ENCODE data around the gene ADORA2A. TPM values are rescaled to one million over a fixed set of nuclear protein-coding genes. Genes with fewer than 3 reads are reported as not detected.

Gene ADORA2A
- total and polyA plus RNA-seq, 8 donors: 0.58 to 7.1 (median 1.6) TPM; not detected in 1

- no peaks in the 10 kb centered on the region for H3K9me3 ChIP-seq
- WGBS, 5 donors: 90 to 97% (median 93%) methylated on average over 2 of the region's 2 CpGs
- no peak for DNase-seq
- H3K27me3 ChIP-seq: no peaks in the 10 kb centered on the region
- H3K4me3 ChIP-seq: no peak overlapping the region
- H3K4me1 ChIP-seq: no peaks in the 10 kb centered on the region
- peaks cover 12 to 37% (median 26%) of the 10 kb centered on the region in 4 donors for H3K36me3 ChIP-seq
- H3K27ac ChIP-seq: no peak overlapping the region
- no peak for TF ChIP-seq POLR2AphosphoS5 (IDR thresholded peaks at IDR 0.05)
- TF ChIP-seq CTCF (IDR thresholded peaks at IDR 0.05): no peak
- no peak for TF ChIP-seq POLR2A (IDR thresholded peaks at IDR 0.05)
- TF ChIP-seq EP300 (IDR thresholded peaks at IDR 0.05): no peak
- intact Hi-C loops (cut with DNase I; ENCODE audit: low total_unique reads): no loop called here
These were observed 44.3 kb upstream of the ADORA2A start for GRCh38 chr22:24383061-24383460.

GRCh38 chr22:24384131-24384530, 43.3 kb upstream of the ADORA2A start:
- intact Hi-C loops (cut with DNase I; ENCODE audit: low total_unique reads): no loop called here
- no peak overlapping the region for H3K27ac ChIP-seq
- no peak for DNase-seq
- H3K9me3 ChIP-seq: no peaks in the 10 kb centered on the region
- 65 to 95% (median 84%) methylated on average over 1 of the region's 1 CpG for WGBS, 5 donors
- peaks cover 0 to under 1% (median 0%) of the 10 kb centered on the region in 4 donors for H3K4me1 ChIP-seq
- H3K27me3 ChIP-seq: no peaks in the 10 kb centered on the region
- peaks cover 8 to 26% (median 18%) of the 10 kb centered on the region in 4 donors for H3K36me3 ChIP-seq
- no peak overlapping the region for H3K4me3 ChIP-seq
- TF ChIP-seq POLR2AphosphoS5 (IDR thresholded peaks at IDR 0.05): no peak
- TF ChIP-seq CTCF (IDR thresholded peaks at IDR 0.05): no peak
- no peak for TF ChIP-seq POLR2A (IDR thresholded peaks at IDR 0.05)
- no peak for TF ChIP-seq EP300 (IDR thresholded peaks at IDR 0.05)

GRCh38 chr22:24386937-24387471, 40.4 kb upstream of the ADORA2A start:
- H3K27me3 ChIP-seq: no peaks in the 10 kb centered on the region
- TF ChIP-seq POLR2A (IDR thresholded peaks at IDR 0.05) (no peak), POLR2AphosphoS5 (IDR thresholded peaks at IDR 0.05) (no peak), EP300 (IDR thresholded peaks at IDR 0.05) (no peak), CTCF (IDR thresholded peaks at IDR 0.05) (no peak)
- no peak overlapping the region for H3K27ac ChIP-seq
- WGBS, 5 donors: 69 to 83% (median 75%) methylated on average over 2 of the region's 2 CpGs
- no peak for DNase-seq
- H3K4me1 ChIP-seq: peaks cover 4 to 27% (median 16%) of the 10 kb centered on the region in 4 donors
- no peaks in the 10 kb centered on the region for H3K9me3 ChIP-seq
- no peak overlapping the region for H3K4me3 ChIP-seq
- H3K36me3 ChIP-seq: peaks cover 0 to 9% (median 0%) of the 10 kb centered on the region in 4 donors
- intact Hi-C loops (cut with DNase I; ENCODE audit: low total_unique reads): no loop called here

- H3K4me3 ChIP-seq: no peak overlapping the region
- H3K36me3 ChIP-seq: peaks cover 0 to 15% (median 0%) of the 10 kb centered on the region in 4 donors
- H3K27ac ChIP-seq: peak overlapping the region in 3 of 5 donors; percentile 62 to 71 (median 65)
- H3K9me3 ChIP-seq: no peaks in the 10 kb centered on the region
- TF ChIP-seq POLR2AphosphoS5 (IDR thresholded peaks at IDR 0.05): no peak
- no peak for TF ChIP-seq CTCF (IDR thresholded peaks at IDR 0.05)
- no peak for TF ChIP-seq EP300 (IDR thresholded peaks at IDR 0.05)
- no peak for TF ChIP-seq POLR2A (IDR thresholded peaks at IDR 0.05)
- no peaks in the 10 kb centered on the region for H3K27me3 ChIP-seq
- DNase-seq: no peak
- 93 to 100% (median 95%) methylated on average over 1 of the region's 1 CpG for WGBS, 5 donors
- H3K4me1 ChIP-seq: peaks cover 8 to 40% (median 21%) of the 10 kb centered on the region in 4 donors
- intact Hi-C loops (cut with DNase I; ENCODE audit: low total_unique reads): no loop called here
These were observed 37.7 kb upstream of the ADORA2A start for GRCh38 chr22:24389680-24390079.

Measured in stomach (tissue), 9 donors.